ENCODE data around the gene FUT2.

FUT2 gene

GRCh38 chr19:48659768-48660167, 36.0 kb upstream of the FUT2 start:
- H3K27ac ChIP-seq (ENCODE audit: low read length): no peak overlapping the region
- H3K36me3 ChIP-seq (ENCODE audit: control insufficient read depth in 1 of 2, insufficient read depth in 2 of 2, low read length in 2 of 2): no peaks in the 10 kb centered on the region
- H3K4me3 ChIP-seq (ENCODE audit: low read depth in 1 of 2, low read length in 2 of 2): no peak overlapping the region
- H3K9me3 ChIP-seq (ENCODE audit: control insufficient read depth in 1 of 2, low read length in 2 of 2): no peaks in the 10 kb centered on the region
- H3K4me1 ChIP-seq (ENCODE audit: control insufficient read depth in 1 of 2, insufficient read depth in 2 of 2, low read length in 2 of 2): no peaks in the 10 kb centered on the region
- H3K27me3 ChIP-seq (ENCODE audit: low read depth, low read length): no peaks in the 10 kb centered on the region

GRCh38 chr19:48660852-48661710, 34.7 kb upstream of the FUT2 start:
- Histone ChIP-seq H3K4me1 (ENCODE audit: control insufficient read depth in 1 of 2, insufficient read depth in 2 of 2, low read length in 2 of 2) (no peaks in the 10 kb centered on the region), H3K27ac (ENCODE audit: low read length) (peak overlapping the region; percentile 71), H3K4me3 (ENCODE audit: low read depth in 1 of 2, low read length in 2 of 2) (peak overlapping the region; percentile 10 to 35)

DNA sequence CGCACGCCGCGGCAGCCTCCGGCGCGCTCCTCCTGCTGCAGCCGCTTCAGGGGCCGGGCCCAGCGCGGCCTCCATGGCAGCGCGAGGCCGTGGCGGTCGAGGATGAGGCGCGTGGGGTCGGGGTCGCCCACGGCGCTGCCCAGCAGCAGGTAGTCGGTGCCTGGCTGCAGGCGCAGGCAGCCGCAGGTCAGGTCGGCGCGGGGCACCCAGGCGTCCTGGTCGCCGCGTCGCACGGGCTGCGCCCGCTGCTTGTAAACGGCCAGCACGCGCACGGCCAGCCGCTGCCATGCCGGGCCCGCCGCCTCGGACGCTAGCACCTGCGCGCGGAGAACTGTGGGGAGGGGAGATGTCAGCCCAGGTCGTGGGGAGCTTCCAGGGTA, 34.1 kb upstream of the FUT2 start:
- Histone ChIP-seq H3K36me3 (ENCODE audit: control insufficient read depth in 1 of 2, insufficient read depth in 2 of 2, low read length in 2 of 2) (no peaks in the 10 kb centered on the region), H3K27ac (ENCODE audit: low read length) (no peak overlapping the region), H3K4me1 (ENCODE audit: control insufficient read depth in 1 of 2, insufficient read depth in 2 of 2, low read length in 2 of 2) (no peaks in the 10 kb centered on the region)

More at GRCh38 chr19:48660852-48661710, 34.7 kb upstream of the FUT2 start:
- Histone ChIP-seq H3K36me3 (ENCODE audit: control insufficient read depth in 1 of 2, insufficient read depth in 2 of 2, low read length in 2 of 2) (no peaks in the 10 kb centered on the region), H3K27me3 (ENCODE audit: low read depth, low read length) (no peaks in the 10 kb centered on the region), H3K9me3 (ENCODE audit: control insufficient read depth in 1 of 2, low read length in 2 of 2) (no peaks in the 10 kb centered on the region)

DNA sequence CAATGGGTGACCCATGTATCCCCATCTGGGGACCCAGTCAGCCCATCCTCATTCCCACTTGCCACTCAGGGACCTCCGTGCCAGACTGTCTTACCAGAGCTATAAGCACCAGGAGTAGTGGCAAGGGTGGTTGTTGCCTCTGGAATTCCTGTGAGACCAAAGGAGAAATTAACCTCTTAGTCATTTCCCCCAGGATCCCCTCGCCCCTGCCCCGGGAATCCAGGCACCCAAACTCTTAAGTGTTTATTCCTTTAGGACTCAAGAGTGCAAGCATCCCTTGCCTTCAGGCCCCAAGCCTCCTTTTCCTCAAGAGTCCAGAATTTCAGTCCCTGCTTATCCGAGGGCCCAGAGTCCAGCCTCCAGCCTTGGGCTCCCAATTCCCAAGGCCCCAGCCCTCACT, 32.1 kb upstream of the FUT2 start:
- H3K27ac ChIP-seq (ENCODE audit: low read length): no peak overlapping the region
- H3K9me3 ChIP-seq (ENCODE audit: control insufficient read depth in 1 of 2, low read length in 2 of 2): no peaks in the 10 kb centered on the region
- no peak overlapping the region for H3K4me3 ChIP-seq (ENCODE audit: low read depth in 1 of 2, low read length in 2 of 2)
- no peaks in the 10 kb centered on the region for H3K27me3 ChIP-seq (ENCODE audit: low read depth, low read length)
- H3K4me1 ChIP-seq (ENCODE audit: control insufficient read depth in 1 of 2, insufficient read depth in 2 of 2, low read length in 2 of 2): no peaks in the 10 kb centered on the region
- H3K36me3 ChIP-seq (ENCODE audit: control insufficient read depth in 1 of 2, insufficient read depth in 2 of 2, low read length in 2 of 2): no peaks in the 10 kb centered on the region

More for the DNA sequence above, 34.1 kb upstream of the FUT2 start:
- no peaks in the 10 kb centered on the region for H3K27me3 ChIP-seq (ENCODE audit: low read depth, low read length)
- no peaks in the 10 kb centered on the region for H3K9me3 ChIP-seq (ENCODE audit: control insufficient read depth in 1 of 2, low read length in 2 of 2)
- H3K4me3 ChIP-seq (ENCODE audit: low read depth in 1 of 2, low read length in 2 of 2): no peak overlapping the region

DNA sequence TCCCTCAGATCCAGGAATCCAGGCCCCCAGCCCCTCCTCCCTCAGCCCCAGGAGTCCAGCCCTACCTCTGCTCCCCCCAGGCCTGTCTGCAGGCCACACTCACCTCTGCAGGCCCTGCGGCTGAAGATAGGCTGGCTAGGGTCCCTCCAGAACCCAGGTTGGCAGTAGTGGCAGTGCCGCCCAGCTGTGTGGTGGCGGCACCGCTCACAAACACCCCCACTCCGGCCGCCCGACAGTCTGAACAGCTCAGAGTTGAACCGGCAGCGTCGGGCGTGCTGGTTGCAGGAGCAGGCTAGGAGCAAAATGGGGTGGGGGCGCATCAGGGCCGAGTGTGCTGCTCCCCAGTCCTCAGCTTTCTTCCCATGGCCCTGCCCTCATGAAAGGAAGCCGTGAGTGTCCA, 31.3 kb upstream of the FUT2 start:
- H3K27ac ChIP-seq (ENCODE audit: low read length): no peak overlapping the region
- H3K27me3 ChIP-seq (ENCODE audit: low read depth, low read length): no peaks in the 10 kb centered on the region
- H3K4me3 ChIP-seq (ENCODE audit: low read depth in 1 of 2, low read length in 2 of 2): no peak overlapping the region
- H3K36me3 ChIP-seq (ENCODE audit: control insufficient read depth in 1 of 2, insufficient read depth in 2 of 2, low read length in 2 of 2): no peaks in the 10 kb centered on the region
- H3K9me3 ChIP-seq (ENCODE audit: control insufficient read depth in 1 of 2, low read length in 2 of 2): no peaks in the 10 kb centered on the region
- no peaks in the 10 kb centered on the region for H3K4me1 ChIP-seq (ENCODE audit: control insufficient read depth in 1 of 2, insufficient read depth in 2 of 2, low read length in 2 of 2)

- H3K36me3 ChIP-seq (ENCODE audit: control insufficient read depth in 1 of 2, insufficient read depth in 2 of 2, low read length in 2 of 2): no peaks in the 10 kb centered on the region
- no peaks in the 10 kb centered on the region for H3K9me3 ChIP-seq (ENCODE audit: control insufficient read depth in 1 of 2, low read length in 2 of 2)
- H3K4me1 ChIP-seq (ENCODE audit: control insufficient read depth in 1 of 2, insufficient read depth in 2 of 2, low read length in 2 of 2): no peaks in the 10 kb centered on the region
- H3K4me3 ChIP-seq (ENCODE audit: low read depth in 1 of 2, low read length in 2 of 2): no peak overlapping the region
- no peak overlapping the region for H3K27ac ChIP-seq (ENCODE audit: low read length)
- no peaks in the 10 kb centered on the region for H3K27me3 ChIP-seq (ENCODE audit: low read depth, low read length)
Observed at GRCh38 chr19:48665786-48666185, 30.0 kb upstream of the FUT2 start.

- Histone ChIP-seq H3K4me3 (ENCODE audit: low read depth in 1 of 2, low read length in 2 of 2) (no peak overlapping the region), H3K9me3 (ENCODE audit: control insufficient read depth in 1 of 2, low read length in 2 of 2) (no peaks in the 10 kb centered on the region), H3K4me1 (ENCODE audit: control insufficient read depth in 1 of 2, insufficient read depth in 2 of 2, low read length in 2 of 2) (no peaks in the 10 kb centered on the region), H3K36me3 (ENCODE audit: control insufficient read depth in 1 of 2, insufficient read depth in 2 of 2, low read length in 2 of 2) (no peaks in the 10 kb centered on the region), H3K27me3 (ENCODE audit: low read depth, low read length) (no peaks in the 10 kb centered on the region), H3K27ac (ENCODE audit: low read length) (no peak overlapping the region)
Observed at GRCh38 chr19:48668332-48668731, 27.4 kb upstream of the FUT2 start.

- Histone ChIP-seq H3K4me1 (ENCODE audit: control insufficient read depth in 1 of 2, insufficient read depth in 2 of 2, low read length in 2 of 2) (no peaks in the 10 kb centered on the region), H3K27me3 (ENCODE audit: low read depth, low read length) (no peaks in the 10 kb centered on the region), H3K27ac (ENCODE audit: low read length) (no peak overlapping the region), H3K4me3 (ENCODE audit: low read depth in 1 of 2, low read length in 2 of 2) (no peak overlapping the region), H3K9me3 (ENCODE audit: control insufficient read depth in 1 of 2, low read length in 2 of 2) (no peaks in the 10 kb centered on the region), H3K36me3 (ENCODE audit: control insufficient read depth in 1 of 2, insufficient read depth in 2 of 2, low read length in 2 of 2) (no peaks in the 10 kb centered on the region)
Observed at GRCh38 chr19:48668761-48669160, 27.0 kb upstream of the FUT2 start.

- H3K27me3 ChIP-seq (ENCODE audit: low read depth, low read length): no peaks in the 10 kb centered on the region
- H3K4me1 ChIP-seq (ENCODE audit: control insufficient read depth in 1 of 2, insufficient read depth in 2 of 2, low read length in 2 of 2): no peaks in the 10 kb centered on the region
- H3K4me3 ChIP-seq (ENCODE audit: low read depth in 1 of 2, low read length in 2 of 2): no peak overlapping the region
- no peak overlapping the region for H3K27ac ChIP-seq (ENCODE audit: low read length)
- H3K9me3 ChIP-seq (ENCODE audit: control insufficient read depth in 1 of 2, low read length in 2 of 2): no peaks in the 10 kb centered on the region
- H3K36me3 ChIP-seq (ENCODE audit: control insufficient read depth in 1 of 2, insufficient read depth in 2 of 2, low read length in 2 of 2): no peaks in the 10 kb centered on the region
Observed at GRCh38 chr19:48669903-48670668, 25.7 kb upstream of the FUT2 start.

DNA sequence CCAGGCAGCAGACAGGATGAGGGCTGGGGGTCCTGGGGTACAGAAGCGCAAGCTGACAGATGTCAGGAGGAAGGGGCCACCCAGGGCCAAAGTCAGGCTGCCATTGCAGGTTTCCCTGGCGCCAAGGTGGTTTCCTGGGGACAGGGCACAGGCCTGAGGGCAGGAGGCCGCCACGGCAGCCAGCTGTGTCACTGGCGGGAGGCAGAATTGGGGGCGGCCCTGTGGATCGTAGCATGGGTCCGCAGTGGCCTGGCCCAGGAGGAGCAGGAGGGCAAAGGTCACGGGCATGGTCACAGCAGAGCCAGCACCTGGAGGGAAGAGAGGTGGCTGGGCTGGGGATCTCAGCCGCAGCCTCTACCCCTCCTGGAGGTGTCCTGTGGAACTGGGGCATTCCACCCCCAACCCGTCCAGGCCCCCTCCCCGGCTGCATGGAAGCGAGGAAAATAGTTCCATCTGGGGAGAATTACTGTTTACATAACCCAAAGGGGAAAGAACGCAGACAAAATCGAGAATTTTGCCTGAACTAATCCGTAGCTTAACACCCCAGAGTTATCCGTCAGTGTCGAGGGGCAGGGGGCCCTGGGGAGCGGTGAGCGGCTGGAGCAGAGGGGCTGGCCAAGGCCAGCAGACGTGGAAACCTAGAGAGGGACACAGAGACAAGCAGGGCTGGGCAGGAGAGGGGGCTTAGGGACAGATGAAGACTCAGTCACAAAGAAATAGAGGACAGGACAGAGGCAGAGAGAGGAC, 24.9 kb upstream of the FUT2 start:
- Histone ChIP-seq H3K4me1 (ENCODE audit: control insufficient read depth in 1 of 2, insufficient read depth in 2 of 2, low read length in 2 of 2) (peaks cover 0 to 4% of the 10 kb centered on the region in 2 donors), H3K27ac (ENCODE audit: low read length) (no peak overlapping the region), H3K9me3 (ENCODE audit: control insufficient read depth in 1 of 2, low read length in 2 of 2) (no peaks in the 10 kb centered on the region), H3K27me3 (ENCODE audit: low read depth, low read length) (no peaks in the 10 kb centered on the region), H3K4me3 (ENCODE audit: low read depth in 1 of 2, low read length in 2 of 2) (no peak overlapping the region), H3K36me3 (ENCODE audit: control insufficient read depth in 1 of 2, insufficient read depth in 2 of 2, low read length in 2 of 2) (no peaks in the 10 kb centered on the region)

DNA sequence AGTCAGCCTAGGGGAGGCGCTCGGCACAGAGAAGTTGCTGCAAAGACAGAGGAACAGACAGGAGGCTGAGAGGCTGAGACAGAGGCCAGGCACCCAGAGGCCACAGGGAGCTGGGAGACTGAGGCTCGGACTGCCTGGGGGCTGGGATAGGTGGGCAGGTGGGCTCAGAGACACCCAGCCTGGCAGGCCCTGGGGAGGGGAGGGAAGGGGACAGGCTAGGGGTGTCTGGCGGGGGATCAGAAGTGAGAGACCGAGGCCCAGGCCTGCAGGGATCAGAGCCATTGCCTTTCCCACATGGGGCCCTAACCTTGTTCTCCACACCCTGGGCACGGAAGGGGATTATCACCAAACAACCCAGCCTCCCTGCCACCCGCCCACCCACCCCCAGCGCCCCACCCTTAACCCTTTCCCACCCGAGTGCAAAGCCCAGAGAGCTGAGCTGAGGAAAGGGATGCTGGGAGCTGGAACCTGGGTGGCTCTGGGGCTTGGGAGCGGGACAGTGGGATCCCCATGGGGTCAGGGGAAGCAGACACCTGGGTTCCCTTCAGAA, 24.2 kb upstream of the FUT2 start:
- Histone ChIP-seq H3K27me3 (ENCODE audit: low read depth, low read length) (no peaks in the 10 kb centered on the region), H3K9me3 (ENCODE audit: control insufficient read depth in 1 of 2, low read length in 2 of 2) (no peaks in the 10 kb centered on the region), H3K4me1 (ENCODE audit: control insufficient read depth in 1 of 2, insufficient read depth in 2 of 2, low read length in 2 of 2) (peaks cover 0 to 4% of the 10 kb centered on the region in 2 donors), H3K27ac (ENCODE audit: low read length) (no peak overlapping the region), H3K36me3 (ENCODE audit: control insufficient read depth in 1 of 2, insufficient read depth in 2 of 2, low read length in 2 of 2) (no peaks in the 10 kb centered on the region), H3K4me3 (ENCODE audit: low read depth in 1 of 2, low read length in 2 of 2) (no peak overlapping the region)

Data from muscle layer of duodenum (tissue), 2 donors.